Activated CD8-positive, alpha-beta memory T cell treated with anti-CD3 and anti-CD28 coated beads for 48 hours (primary cell): ENCODE data around the gene TSPAN11.
"Not testable (repeated sequence)": the region's sequence is repeated elsewhere in the genome, so short reads cannot be mapped to it uniquely, and the experiment has no call there.

Source experiments
- DNase-seq, 3 experiments: peaks; one replicate each; pipeline ENCODE4 v3.0.0-alpha.2; 2020; ENCODE audit warnings: low read depth in 2 of 3, low spot score in 2 of 3

The TSPAN11 gene

GRCh38 chr12:31000751-31001150 lies 74.2 kb downstream of the TSPAN11 start:
- no peak for DNase-seq

GRCh38 chr12:31001581-31002360 lies 75.2 kb downstream of the TSPAN11 start:
- no peak for DNase-seq

- no peak for DNase-seq
These were observed 75.8 kb downstream of the TSPAN11 start for GRCh38 chr12:31002361-31002725.

GRCh38 chr12:31002999-31003398 lies 76.5 kb downstream of the TSPAN11 start:
- no peak for DNase-seq

- no peak for DNase-seq
These were observed 77.5 kb downstream of the TSPAN11 start for GRCh38 chr12:31003861-31004640.

GRCh38 chr12:31004666-31005065 lies 78.1 kb downstream of the TSPAN11 start:
- DNase-seq, result no peak

GRCh38 chr12:31005256-31005943 lies 78.9 kb downstream of the TSPAN11 start:
- no peak for DNase-seq

- DNase-seq, result no peak
These were observed 79.4 kb downstream of the TSPAN11 start for GRCh38 chr12:31005944-31006361.

GRCh38 chr12:31006416-31007152 lies 80.0 kb downstream of the TSPAN11 start:
- no peak for DNase-seq

- DNase-seq, result no peak
These were observed 80.6 kb downstream of the TSPAN11 start for GRCh38 chr12:31007153-31007495.

GRCh38 chr12:31007636-31008175 lies 81.2 kb downstream of the TSPAN11 start:
- DNase-seq, result no peak

- no peak for DNase-seq
These were observed 81.8 kb downstream of the TSPAN11 start for GRCh38 chr12:31008241-31008761.

GRCh38 chr12:31008961-31009840 lies 82.7 kb downstream of the TSPAN11 start:
- no peak for DNase-seq

GRCh38 chr12:31009976-31010375 lies 83.4 kb downstream of the TSPAN11 start:
- DNase-seq, result no peak

GRCh38 chr12:31011336-31011735 lies 84.8 kb downstream of the TSPAN11 start:
- DNase-seq, result no peak

- no peak for DNase-seq
These were observed 85.4 kb downstream of the TSPAN11 start for GRCh38 chr12:31011746-31012566.

GRCh38 chr12:31012567-31012891 lies 86.0 kb downstream of the TSPAN11 start:
- not testable (repeated sequence) for DNase-seq

GRCh38 chr12:31015215-31015614 lies 88.7 kb downstream of the TSPAN11 start:
- no peak for DNase-seq

- DNase-seq, result no peak
These were observed 89.5 kb downstream of the TSPAN11 start for GRCh38 chr12:31016057-31016456.
